ENCODE measurements around the gene REPS1.

Gene REPS1

GRCh38 chr6:138925806-138926205, 62.2 kb downstream of the REPS1 start:
- DNase-seq (ENCODE audit: low read depth in 2 of 2) = no peak

- DNase-seq (ENCODE audit: low read depth in 2 of 2) = no peak
These were observed 64.5 kb downstream of the REPS1 start for GRCh38 chr6:138923561-138923960.

GRCh38 chr6:138920906-138921305, 67.1 kb downstream of the REPS1 start:
- DNase-seq (ENCODE audit: low read depth in 2 of 2) = no peak

- no peak for DNase-seq (ENCODE audit: low read depth in 2 of 2)
These were observed 73.4 kb downstream of the REPS1 start for GRCh38 chr6:138914701-138915100.

GRCh38 chr6:138912308-138912707, 75.7 kb downstream of the REPS1 start:
- DNase-seq (ENCODE audit: low read depth in 2 of 2) = no peak

- no peak for DNase-seq (ENCODE audit: low read depth in 2 of 2)
These were observed 78.1 kb downstream of the REPS1 start for GRCh38 chr6:138909975-138910374.

GRCh38 chr6:138909511-138909910, 78.5 kb downstream of the REPS1 start:
- no peak for DNase-seq (ENCODE audit: low read depth in 2 of 2)

GRCh38 chr6:138907167-138907566, 80.9 kb downstream of the REPS1 start:
- DNase-seq (ENCODE audit: low read depth in 2 of 2) = no peak

GRCh38 chr6:138897031-138897430, 91.0 kb downstream of the REPS1 start:
- no peak for DNase-seq (ENCODE audit: low read depth in 2 of 2)

GRCh38 chr6:138896104-138896756, 91.8 kb downstream of the REPS1 start:
- DNase-seq (ENCODE audit: low read depth in 2 of 2) = no peak

GRCh38 chr6:138891255-138891986, 96.6 kb downstream of the REPS1 start:
- no peak for DNase-seq (ENCODE audit: low read depth in 2 of 2)

- no peak for DNase-seq (ENCODE audit: low read depth in 2 of 2)
These were observed 102.8 kb downstream of the REPS1 start for GRCh38 chr6:138885156-138885819.

- DNase-seq (ENCODE audit: low read depth in 2 of 2) = no peak
These were observed 105.6 kb downstream of the REPS1 start for GRCh38 chr6:138882369-138883017.

GRCh38 chr6:138873191-138873590, 114.9 kb downstream of the REPS1 start:
- DNase-seq (ENCODE audit: low read depth in 2 of 2) = no peak

- DNase-seq (ENCODE audit: low read depth in 2 of 2) = no peak
These were observed 118.7 kb downstream of the REPS1 start for GRCh38 chr6:138869398-138869797.

GRCh38 chr6:138868181-138868580, 119.9 kb downstream of the REPS1 start:
- no peak for DNase-seq (ENCODE audit: low read depth in 2 of 2)

GRCh38 chr6:138865480-138866109, 122.5 kb downstream of the REPS1 start:
- DNase-seq (ENCODE audit: low read depth in 2 of 2) = no peak

GRCh38 chr6:138864343-138864890, 123.6 kb downstream of the REPS1 start:
- no peak for DNase-seq (ENCODE audit: low read depth in 2 of 2)

- DNase-seq (ENCODE audit: low read depth in 2 of 2) = no peak
These were observed 124.7 kb downstream of the REPS1 start for GRCh38 chr6:138863321-138863720.

- DNase-seq (ENCODE audit: low read depth in 2 of 2) = no peak
These were observed 125.6 kb downstream of the REPS1 start for GRCh38 chr6:138862456-138862855.

- DNase-seq (ENCODE audit: low read depth in 2 of 2) = no peak
These were observed 130.3 kb downstream of the REPS1 start for GRCh38 chr6:138857775-138858174.

GRCh38 chr6:138856654-138857053, 131.4 kb downstream of the REPS1 start:
- DNase-seq (ENCODE audit: low read depth in 2 of 2) = no peak

All from stimulated activated CD8-positive, alpha-beta memory T cell treated with anti-CD3 and anti-CD28 coated beads, Interleukin-15, amount 100 ng/mL, for 4 hours (primary cell).